HFFc6 (cell line): Measurements from ENCODE around the gene PADI1. TPM values are rescaled to one million over a fixed set of nuclear protein-coding genes. Genes with fewer than 3 reads are reported as not detected.

Experiments
- DNase-seq: peaks from one replicate; pipeline ENCODE4 v3.0.0-alpha.2; 2018
- H3K27ac Mint-ChIP-seq: 2 replicates; pipeline ENCODE4 v1.8.0; 2020; ENCODE audit warnings: mild to moderate bottlenecking, mixed read lengths
- H3K27me3 Mint-ChIP-seq: 2 replicates; pipeline ENCODE4 v1.8.0; 2021; ENCODE audit warnings: mild to moderate bottlenecking, moderate library complexity, mixed read lengths; ENCODE audit not compliant: insufficient read depth
- H3K36me3 Mint-ChIP-seq: 2 replicates; pipeline ENCODE4 v1.8.0; 2021; ENCODE audit warnings: low read depth, mixed read lengths
- H3K4me1 Mint-ChIP-seq: 2 replicates; pipeline ENCODE4 v1.8.0; 2020; ENCODE audit warnings: low read depth, mixed read lengths
- H3K4me3 Mint-ChIP-seq: 2 replicates; pipeline ENCODE4 v1.8.0; 2020; ENCODE audit warnings: mild to moderate bottlenecking, moderate library complexity, mixed read lengths
- H3K9me3 Mint-ChIP-seq: 2 replicates; pipeline ENCODE4 v1.8.0; 2020; ENCODE audit warnings: mild to moderate bottlenecking, mixed read lengths
- total RNA-seq, 6 experiments: library from RNA; stranded (reverse); fragmentation: NEBNext Ultra II Directional; extraction: Animal tissue kit (Norgen Biotek cat#: 25700); gene quantifications; 2 replicates in 1 of 6; 3 replicates in 5 of 6; pipeline ENCODE4 v1.2.3, GENCODE V29; 2021
- TF ChIP-seq, protein P1 (sequence below): fragments of 200-600 bp; sonication (generic); IDR thresholded peaks from 2 replicates; pipeline ENCODE4 v1.5.0; 2021; ENCODE audit warnings: antibody characterized with exemption, mild to moderate bottlenecking

The PADI1 gene
- total RNA-seq, 6 experiments from 2014 or later: 0.11 to 0.95 (median 0.22) TPM; not detected in 1

DNA sequence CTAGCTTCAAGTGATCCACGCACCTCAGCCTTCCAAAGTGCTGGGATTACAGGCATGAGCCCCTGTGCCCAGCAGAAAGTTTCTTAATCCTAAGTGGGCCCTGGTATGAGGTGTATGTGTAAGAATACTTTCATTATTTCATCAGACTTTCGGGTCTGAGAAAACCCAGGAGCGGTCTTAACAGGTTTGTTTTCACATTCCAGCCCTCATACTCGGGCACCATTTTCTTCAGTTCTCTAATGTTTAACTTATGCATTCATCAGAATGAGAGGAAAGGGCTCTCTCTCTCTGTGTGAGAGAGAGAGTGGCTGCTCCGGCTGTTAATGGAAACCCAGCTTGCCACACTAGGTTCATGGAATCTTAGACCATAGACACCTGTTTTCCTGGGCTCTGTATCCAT lies 4.2 kb upstream of the PADI1 start:
- Mint-ChIP-seq H3K27ac (no peak overlapping the region), H3K27me3 (peaks cover 5% of the 10 kb centered on the region), H3K4me3 (no peak overlapping the region), H3K9me3 (no peaks in the 10 kb centered on the region), H3K4me1 (peaks cover 35% of the 10 kb centered on the region), H3K36me3 (no peaks in the 10 kb centered on the region)
- no peak for DNase-seq
- TF ChIP-seq, protein P1, sequence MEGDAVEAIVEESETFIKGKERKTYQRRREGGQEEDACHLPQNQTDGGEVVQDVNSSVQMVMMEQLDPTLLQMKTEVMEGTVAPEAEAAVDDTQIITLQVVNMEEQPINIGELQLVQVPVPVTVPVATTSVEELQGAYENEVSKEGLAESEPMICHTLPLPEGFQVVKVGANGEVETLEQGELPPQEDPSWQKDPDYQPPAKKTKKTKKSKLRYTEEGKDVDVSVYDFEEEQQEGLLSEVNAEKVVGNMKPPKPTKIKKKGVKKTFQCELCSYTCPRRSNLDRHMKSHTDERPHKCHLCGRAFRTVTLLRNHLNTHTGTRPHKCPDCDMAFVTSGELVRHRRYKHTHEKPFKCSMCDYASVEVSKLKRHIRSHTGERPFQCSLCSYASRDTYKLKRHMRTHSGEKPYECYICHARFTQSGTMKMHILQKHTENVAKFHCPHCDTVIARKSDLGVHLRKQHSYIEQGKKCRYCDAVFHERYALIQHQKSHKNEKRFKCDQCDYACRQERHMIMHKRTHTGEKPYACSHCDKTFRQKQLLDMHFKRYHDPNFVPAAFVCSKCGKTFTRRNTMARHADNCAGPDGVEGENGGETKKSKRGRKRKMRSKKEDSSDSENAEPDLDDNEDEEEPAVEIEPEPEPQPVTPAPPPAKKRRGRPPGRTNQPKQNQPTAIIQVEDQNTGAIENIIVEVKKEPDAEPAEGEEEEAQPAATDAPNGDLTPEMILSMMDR: no peak

DNA sequence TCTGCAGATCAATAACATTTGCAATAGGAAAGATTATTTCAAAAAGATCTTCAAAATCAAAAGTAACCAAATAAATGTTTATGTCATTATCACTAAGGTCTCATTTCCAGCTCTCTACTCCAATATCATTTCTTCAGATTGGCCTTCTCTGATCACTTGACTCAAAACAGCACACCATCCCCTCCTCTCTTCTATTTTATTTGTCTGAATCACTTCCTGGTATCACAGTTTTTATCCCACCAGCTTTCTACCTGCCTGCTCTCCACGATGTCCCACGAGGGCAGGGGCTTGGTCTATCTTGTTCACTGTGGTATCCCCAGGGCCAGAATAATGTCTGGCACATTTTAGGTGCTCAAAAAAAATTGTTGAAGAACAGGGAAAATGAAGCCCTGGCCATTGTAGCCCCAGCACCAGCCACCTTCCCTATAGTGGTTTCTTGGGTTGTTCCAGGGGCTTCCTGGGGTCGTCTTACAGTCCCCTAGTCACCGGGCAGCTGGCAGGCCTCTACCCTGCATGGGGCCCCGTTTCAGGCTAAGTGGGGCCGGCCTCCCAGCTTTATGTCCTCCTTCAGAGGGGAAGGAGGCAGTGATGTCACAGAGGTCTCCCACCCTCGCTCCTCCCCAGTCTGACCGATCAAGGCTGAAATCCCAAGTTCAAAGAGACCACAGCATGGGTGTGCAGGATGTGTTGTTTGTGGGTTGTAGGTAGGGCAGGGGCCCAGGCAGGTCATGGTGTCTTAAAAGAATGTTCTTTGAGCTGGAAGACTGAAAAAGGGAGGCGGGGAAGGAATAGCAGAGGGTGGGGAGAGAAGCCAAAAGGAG lies 3.5 kb upstream of the PADI1 start:
- no peaks in the 10 kb centered on the region for H3K9me3 Mint-ChIP-seq
- H3K27ac Mint-ChIP-seq: no peak overlapping the region
- TF ChIP-seq, protein P1: no peak
- H3K27me3 Mint-ChIP-seq: peaks cover 5% of the 10 kb centered on the region
- H3K36me3 Mint-ChIP-seq: no peaks in the 10 kb centered on the region
- no peak for DNase-seq
- H3K4me3 Mint-ChIP-seq: no peak overlapping the region; the same call in 1 of the 2 replicates
- H3K4me1 Mint-ChIP-seq: peaks cover 35% of the 10 kb centered on the region

DNA sequence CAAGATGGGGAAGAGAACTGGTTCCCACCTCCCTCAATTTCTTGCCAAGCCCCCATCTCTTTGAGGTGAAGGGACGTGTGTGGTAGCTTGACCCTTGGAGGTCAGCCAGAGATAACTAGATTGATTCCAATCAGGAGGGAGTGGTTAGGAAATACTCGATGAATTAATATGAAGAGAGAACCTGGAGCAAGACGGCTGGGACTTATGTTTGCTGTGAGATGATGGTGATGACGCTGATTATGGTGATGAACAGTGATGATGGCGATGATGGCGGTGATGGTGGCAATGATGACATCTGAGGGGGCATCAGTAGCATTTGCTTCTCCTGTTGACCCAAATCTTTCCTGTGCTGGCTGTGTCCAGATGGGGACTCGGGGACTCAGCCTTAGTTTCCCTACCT lies 724 bp downstream of the PADI1 start:
- H3K9me3 Mint-ChIP-seq: no peaks in the 10 kb centered on the region
- H3K27me3 Mint-ChIP-seq: peaks cover 7% of the 10 kb centered on the region
- TF ChIP-seq, protein P1: no peak
- no peak overlapping the region for H3K27ac Mint-ChIP-seq
- H3K4me3 Mint-ChIP-seq: no peak overlapping the region
- no peak for DNase-seq
- H3K4me1 Mint-ChIP-seq: peaks cover 42% of the 10 kb centered on the region
- H3K36me3 Mint-ChIP-seq: no peaks in the 10 kb centered on the region

DNA sequence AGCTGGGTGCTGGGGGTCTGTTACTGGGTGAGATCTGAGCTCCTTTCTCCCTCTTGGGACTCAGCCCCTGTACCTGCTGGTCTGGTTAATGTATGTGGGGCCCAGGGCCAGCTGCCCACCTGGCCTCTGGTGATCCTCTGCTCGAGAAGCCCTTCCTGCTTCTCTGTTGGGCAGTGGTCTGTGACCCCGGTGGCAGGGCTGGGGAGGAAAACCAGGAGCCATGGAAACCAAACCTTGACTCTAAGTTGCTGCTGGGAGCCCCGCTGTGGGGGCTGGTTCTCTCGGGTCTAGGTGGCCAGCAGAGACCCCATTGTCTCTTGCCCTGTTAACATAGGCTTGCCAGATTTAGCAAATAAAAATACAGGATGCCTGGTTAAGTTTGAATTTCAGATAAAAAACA lies 1.3 kb downstream of the PADI1 start:
- H3K27ac Mint-ChIP-seq: no peak overlapping the region
- no peaks in the 10 kb centered on the region for H3K9me3 Mint-ChIP-seq

DNA sequence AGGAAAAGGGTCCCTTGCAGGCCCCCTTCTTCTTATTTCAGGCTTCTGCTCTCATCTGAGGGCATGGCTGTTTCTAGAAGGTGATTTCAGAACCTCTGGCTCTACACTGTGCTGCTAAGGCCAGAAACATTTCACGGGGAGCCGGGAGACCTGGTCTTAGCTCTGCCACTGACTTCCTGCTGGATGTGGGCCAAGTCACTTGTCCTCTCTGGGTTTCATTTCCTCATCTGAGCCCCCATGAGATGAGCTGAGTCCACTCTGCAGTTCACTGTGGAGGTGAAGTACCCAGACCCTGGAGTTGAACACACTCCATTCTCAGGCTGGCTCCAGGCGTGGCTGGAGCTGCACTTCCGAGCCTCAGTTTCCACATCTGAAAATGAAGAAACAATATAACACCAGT lies 2.1 kb downstream of the PADI1 start:
- Mint-ChIP-seq H3K27me3 (peaks cover 7% of the 10 kb centered on the region), H3K36me3 (no peaks in the 10 kb centered on the region), H3K9me3 (no peaks in the 10 kb centered on the region), H3K4me3 (no peak overlapping the region), H3K4me1 (peaks cover 29% of the 10 kb centered on the region), H3K27ac (no peak overlapping the region)
- TF ChIP-seq, protein P1: no peak
- DNase-seq: no peak

More for the DNA sequence above, 1.3 kb downstream of the PADI1 start:
- Mint-ChIP-seq H3K27me3 (peaks cover 7% of the 10 kb centered on the region), H3K4me1 (peaks cover 36% of the 10 kb centered on the region), H3K36me3 (no peaks in the 10 kb centered on the region), H3K4me3 (no peak overlapping the region)
- TF ChIP-seq, protein P1: no peak
- no peak for DNase-seq
